MM.1S (cell line): ENCODE results near the gene AKAP8.
"Not testable (repeated sequence)": the region's sequence is repeated elsewhere in the genome, so short reads cannot be mapped to it uniquely, and the experiment has no call there.

Source experiments
- DNase-seq: peaks from one replicate; pipeline ENCODE4 v3.0.0-alpha.2; 2015
- H2AFZ ChIP-seq: fragments of 300-600 bp; sonication (generic); 2 replicates; pipeline ENCODE4 v1.6.0; 2016; ENCODE audit warnings: antibody characterized with exemption, low read length
- H3F3A ChIP-seq: fragments of 300-600 bp; sonication (generic); 2 replicates; pipeline ENCODE4 v1.6.1; 2016; ENCODE audit warnings: mild to moderate bottlenecking, antibody characterized with exemption, low read length, moderate library complexity, mixed read lengths; ENCODE audit not compliant: insufficient read depth
- H3K27ac ChIP-seq: fragments of 300-600 bp; sonication (generic); 2 replicates; pipeline ENCODE4 v1.5.1; 2016; ENCODE audit warnings: mild to moderate bottlenecking, low read length
- H3K27me3 ChIP-seq: fragments of 300-600 bp; sonication (generic); replicated peaks from 2 replicates; pipeline ENCODE4 v1.6.0; 2016; ENCODE audit warnings: low read length; ENCODE audit not compliant: insufficient read depth
- H3K36me3 ChIP-seq: fragments of 300-600 bp; sonication (generic); replicated peaks from 2 replicates; pipeline ENCODE4 v1.6.1; 2016; ENCODE audit warnings: mild to moderate bottlenecking, low read length, mixed read lengths; ENCODE audit not compliant: insufficient read depth
- H3K4me1 ChIP-seq: fragments of 300-600 bp; sonication (generic); 2 replicates; pipeline ENCODE4 v1.6.1; 2016; ENCODE audit warnings: low read length, mixed read lengths
- H3K4me2 ChIP-seq: fragments of 300-600 bp; sonication (generic); 2 replicates; pipeline ENCODE4 v1.6.0; 2016; ENCODE audit warnings: low read depth, low read length
- H3K4me3 ChIP-seq: fragments of 300-600 bp; sonication (generic); 2 replicates; pipeline ENCODE4 v1.5.1; 2016; ENCODE audit warnings: low read length, mixed read lengths
- H3K79me2 ChIP-seq: fragments of 300-600 bp; sonication (generic); 2 replicates; pipeline ENCODE4 v1.6.1; 2016; ENCODE audit warnings: mixed run types, low read length, mixed read lengths
- H3K9ac ChIP-seq: fragments of 300-600 bp; sonication (generic); 2 replicates; pipeline ENCODE4 v1.6.1; 2016; ENCODE audit warnings: low read length, mixed read lengths
- H3K9me2 ChIP-seq: fragments of 300-600 bp; sonication (generic); replicated peaks from 2 replicates; pipeline ENCODE4 v1.6.1; 2016; ENCODE audit warnings: mild to moderate bottlenecking, low read length, mixed read lengths; ENCODE audit not compliant: insufficient read depth
- H3K9me3 ChIP-seq: fragments of 300-600 bp; sonication (generic); replicated peaks from 2 replicates; pipeline ENCODE4 v1.6.1; 2016; ENCODE audit warnings: mild to moderate bottlenecking, low read length, mixed read lengths; ENCODE audit not compliant: insufficient read depth
- H4K20me1 ChIP-seq: fragments of 300-600 bp; sonication (generic); 2 replicates; pipeline ENCODE4 v1.6.1; 2016; ENCODE audit warnings: mild to moderate bottlenecking, low read length, moderate library complexity, mixed read lengths; ENCODE audit not compliant: insufficient read depth
- EZH2 ChIP-seq: fragments of 300-600 bp; sonication (generic); optimal IDR thresholded peaks from 2 replicates; pipeline ENCODE3; 2017; ENCODE audit warnings: low read depth, mild to moderate bottlenecking, antibody characterized with exemption, low read length, mixed read lengths
- EZH2phosphoT487 ChIP-seq: fragments of 300-600 bp; sonication (generic); IDR thresholded peaks from 2 replicates; pipeline ENCODE4 v1.6.1; 2018; ENCODE audit warnings: antibody characterized with exemption, low read length
- TF ChIP-seq, protein P1 (sequence below): fragments of 300-600 bp; sonication (generic); IDR thresholded peaks from 2 replicates; pipeline ENCODE4 v1.5.1; 2016; ENCODE audit warnings: antibody characterized with exemption, low read length, mixed read lengths

Gene AKAP8

DNA sequence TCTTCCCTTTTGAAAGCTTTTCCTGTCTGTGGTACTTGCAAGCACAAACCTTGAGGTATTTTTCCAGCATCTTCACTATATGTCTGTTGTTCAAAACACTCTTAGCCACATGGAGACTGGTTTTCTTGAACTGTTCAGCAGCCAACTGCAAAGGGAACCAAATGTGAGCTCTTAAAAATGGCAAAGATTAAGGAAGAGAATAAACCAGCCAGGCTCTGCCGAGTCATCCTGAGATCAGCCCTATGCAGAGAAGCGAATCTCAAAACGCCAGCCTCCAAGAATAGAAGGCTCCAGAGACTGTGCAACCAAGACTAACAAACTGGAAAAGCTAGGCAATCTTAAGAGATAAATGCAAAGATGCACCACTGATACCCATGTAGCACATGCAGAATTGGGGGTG, 20.7 kb downstream of the AKAP8 start:
- no peaks in the 10 kb centered on the region for H3K9me2 ChIP-seq
- H3K4me1 ChIP-seq = peaks cover 16% of the 10 kb centered on the region
- no peak overlapping the region for H3K27ac ChIP-seq
- DNase-seq = no peak
- H3K4me2 ChIP-seq = no peak overlapping the region
- H3K27me3 ChIP-seq = no peaks in the 10 kb centered on the region
- no peak overlapping the region for H2AFZ ChIP-seq
- H3F3A ChIP-seq = peaks cover 18% of the 10 kb centered on the region
- H3K79me2 ChIP-seq = peaks cover 24% of the 10 kb centered on the region
- H3K9ac ChIP-seq = no peak overlapping the region
- 0 out of 2 replicates have a peak, but pooled peaks cover 3% of the 10 kb centered on the region for H4K20me1 ChIP-seq
- H3K36me3 ChIP-seq = peaks cover 11% of the 10 kb centered on the region
- no peak overlapping the region for H3K4me3 ChIP-seq
- no peak for TF ChIP-seq EZH2
- no peak for TF ChIP-seq EZH2phosphoT487
- TF ChIP-seq, protein P1, sequence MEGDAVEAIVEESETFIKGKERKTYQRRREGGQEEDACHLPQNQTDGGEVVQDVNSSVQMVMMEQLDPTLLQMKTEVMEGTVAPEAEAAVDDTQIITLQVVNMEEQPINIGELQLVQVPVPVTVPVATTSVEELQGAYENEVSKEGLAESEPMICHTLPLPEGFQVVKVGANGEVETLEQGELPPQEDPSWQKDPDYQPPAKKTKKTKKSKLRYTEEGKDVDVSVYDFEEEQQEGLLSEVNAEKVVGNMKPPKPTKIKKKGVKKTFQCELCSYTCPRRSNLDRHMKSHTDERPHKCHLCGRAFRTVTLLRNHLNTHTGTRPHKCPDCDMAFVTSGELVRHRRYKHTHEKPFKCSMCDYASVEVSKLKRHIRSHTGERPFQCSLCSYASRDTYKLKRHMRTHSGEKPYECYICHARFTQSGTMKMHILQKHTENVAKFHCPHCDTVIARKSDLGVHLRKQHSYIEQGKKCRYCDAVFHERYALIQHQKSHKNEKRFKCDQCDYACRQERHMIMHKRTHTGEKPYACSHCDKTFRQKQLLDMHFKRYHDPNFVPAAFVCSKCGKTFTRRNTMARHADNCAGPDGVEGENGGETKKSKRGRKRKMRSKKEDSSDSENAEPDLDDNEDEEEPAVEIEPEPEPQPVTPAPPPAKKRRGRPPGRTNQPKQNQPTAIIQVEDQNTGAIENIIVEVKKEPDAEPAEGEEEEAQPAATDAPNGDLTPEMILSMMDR = no peak
- H3K9me3 ChIP-seq = no peaks in the 10 kb centered on the region

DNA sequence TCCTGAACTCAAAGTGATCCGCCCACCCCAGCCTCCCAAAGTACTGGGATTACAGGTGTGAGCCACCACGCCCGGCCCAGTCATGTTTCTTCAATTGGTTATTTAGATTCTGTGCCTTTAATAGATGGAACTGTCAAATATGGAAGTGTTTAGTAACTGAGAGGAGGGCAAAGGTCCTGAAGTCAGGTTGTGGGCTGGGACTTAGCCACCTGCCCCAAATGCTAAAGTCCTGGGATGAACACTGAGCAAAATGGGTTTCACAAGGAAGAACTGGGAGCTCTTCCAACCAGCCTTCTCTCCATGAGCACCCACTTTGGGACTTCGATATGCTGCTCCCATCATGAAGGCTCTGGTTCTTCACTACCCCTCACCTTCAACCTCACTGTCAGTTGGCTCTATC, 21.7 kb downstream of the AKAP8 start:
- H3K4me2 ChIP-seq = no peak overlapping the region
- H3F3A ChIP-seq = peaks cover 18% of the 10 kb centered on the region
- H3K4me1 ChIP-seq = peaks cover 16% of the 10 kb centered on the region
- DNase-seq = no peak
- H3K4me3 ChIP-seq = no peak overlapping the region
- H3K9ac ChIP-seq = no peak overlapping the region
- H4K20me1 ChIP-seq = 0 out of 2 replicates have a peak, but pooled peaks cover 3% of the 10 kb centered on the region
- no peaks in the 10 kb centered on the region for H3K9me3 ChIP-seq
- no peaks in the 10 kb centered on the region for H3K27me3 ChIP-seq
- H3K79me2 ChIP-seq = peaks cover 24% of the 10 kb centered on the region
- no peak overlapping the region for H2AFZ ChIP-seq
- no peak overlapping the region for H3K27ac ChIP-seq
- peaks cover 11% of the 10 kb centered on the region for H3K36me3 ChIP-seq
- H3K9me2 ChIP-seq = no peaks in the 10 kb centered on the region
- TF ChIP-seq EZH2 (no peak), EZH2phosphoT487 (no peak)
- TF ChIP-seq, protein P1 = no peak

DNA sequence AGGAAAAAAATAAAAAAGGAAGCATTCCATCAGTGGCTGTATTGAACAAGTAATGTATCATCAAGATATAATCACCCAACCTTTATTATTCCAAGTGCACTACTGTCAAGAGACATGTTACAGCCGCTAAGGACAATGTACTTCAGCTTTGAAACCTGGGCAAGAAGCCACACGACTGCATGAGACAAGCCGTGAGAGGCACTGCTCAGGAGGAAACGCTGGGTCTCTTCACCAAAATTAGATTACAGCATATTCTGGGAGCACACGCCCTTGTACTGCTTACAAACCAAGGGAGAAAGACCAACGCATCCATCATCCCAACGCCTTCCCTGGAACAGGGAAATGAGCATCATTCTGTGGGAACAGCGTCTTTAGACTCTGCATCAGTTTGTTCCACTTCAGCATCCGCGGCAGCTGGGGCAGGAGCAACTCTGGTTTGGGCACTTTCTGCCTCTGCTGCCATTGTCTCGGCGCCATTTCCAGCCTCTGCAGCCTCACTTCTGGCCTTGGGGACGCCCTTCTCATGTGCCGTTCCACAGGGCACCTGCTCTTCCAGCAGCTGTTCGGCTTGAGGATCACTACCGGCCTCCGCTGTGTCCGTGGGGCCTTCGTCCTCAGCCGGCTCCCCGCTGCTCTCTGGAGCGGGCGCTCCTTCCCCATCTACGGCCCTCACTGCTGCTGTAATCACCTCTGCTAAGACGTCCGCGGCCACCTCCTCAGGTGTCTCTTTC, 24.9 kb downstream of the AKAP8 start:
- no peak overlapping the region for H2AFZ ChIP-seq
- no peak overlapping the region for H3K27ac ChIP-seq
- H3K4me2 ChIP-seq = no peak overlapping the region
- H3K9me3 ChIP-seq = no peaks in the 10 kb centered on the region
- no peaks in the 10 kb centered on the region for H3F3A ChIP-seq
- H3K36me3 ChIP-seq = peaks cover 11% of the 10 kb centered on the region
- no peak for DNase-seq
- H3K27me3 ChIP-seq = no peaks in the 10 kb centered on the region
- no peak overlapping the region for H3K4me3 ChIP-seq
- no peaks in the 10 kb centered on the region for H3K9me2 ChIP-seq
- H4K20me1 ChIP-seq = no peaks in the 10 kb centered on the region
- no peaks in the 10 kb centered on the region for H3K4me1 ChIP-seq
- no peak overlapping the region for H3K9ac ChIP-seq
- TF ChIP-seq EZH2phosphoT487 = no peak
- peaks cover 18% of the 10 kb centered on the region for H3K79me2 ChIP-seq

DNA sequence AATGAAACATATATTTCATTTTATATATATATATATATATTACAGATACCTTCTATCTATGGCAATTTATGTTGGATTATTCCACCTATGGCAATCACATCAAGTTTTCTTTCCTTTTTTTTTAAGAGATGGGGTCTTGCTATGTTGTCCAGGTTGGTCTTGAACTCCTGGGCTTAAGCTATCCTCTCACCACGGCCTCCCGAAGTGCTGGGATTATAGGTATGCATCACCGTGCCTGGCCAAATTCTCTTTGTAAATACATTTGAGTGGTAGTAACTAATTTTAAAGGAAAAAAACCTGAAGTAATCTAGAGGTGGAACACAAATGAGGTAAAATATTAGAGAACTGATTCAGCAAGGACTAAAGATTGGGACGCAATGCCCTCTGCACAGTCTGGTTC, 25.7 kb downstream of the AKAP8 start:
- TF ChIP-seq EZH2phosphoT487 (no peak), EZH2 (no peak)
- TF ChIP-seq, protein P1 = no peak
- Histone ChIP-seq H3K4me2 (no peak overlapping the region), H3F3A (no peaks in the 10 kb centered on the region), H3K36me3 (peaks cover 9% of the 10 kb centered on the region), H3K79me2 (peaks cover 11% of the 10 kb centered on the region), H3K4me3 (no peak overlapping the region), H3K4me1 (no peaks in the 10 kb centered on the region), H3K9me3 (no peaks in the 10 kb centered on the region), H2AFZ (no peak overlapping the region), H4K20me1 (no peaks in the 10 kb centered on the region), H3K27me3 (no peaks in the 10 kb centered on the region), H3K9me2 (no peaks in the 10 kb centered on the region), H3K9ac (no peak overlapping the region), H3K27ac (no peak overlapping the region)
- no peak for DNase-seq

DNA sequence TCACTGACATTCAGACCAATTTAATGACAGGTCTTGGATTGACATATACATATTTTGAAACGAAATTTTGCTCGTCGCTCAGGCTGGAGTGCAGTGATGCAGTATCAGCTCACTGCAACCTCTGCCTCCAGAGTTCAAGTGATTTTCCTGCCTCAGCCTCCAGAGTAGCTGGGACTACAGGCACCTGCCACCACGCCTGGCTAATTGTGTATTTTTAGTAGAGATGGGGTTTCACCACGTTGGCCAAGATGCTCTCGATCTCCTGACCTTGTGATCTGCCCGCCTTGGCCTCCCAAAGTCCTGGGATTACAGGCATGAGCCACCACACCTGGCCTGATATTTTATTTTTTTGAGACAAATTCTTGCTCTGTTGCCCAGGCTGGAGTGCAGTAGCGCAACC, 27.1 kb downstream of the AKAP8 start:
- not testable (repeated sequence) for H3K27me3 ChIP-seq, H3K9me2 ChIP-seq, DNase-seq, H3K79me2 ChIP-seq, H3K4me3 ChIP-seq, H3K9ac ChIP-seq, H4K20me1 ChIP-seq, H2AFZ ChIP-seq, H3F3A ChIP-seq, H3K4me2 ChIP-seq, H3K27ac ChIP-seq, H3K9me3 ChIP-seq, H3K36me3 ChIP-seq, H3K4me1 ChIP-seq
